ENCODE data around the gene BCAS4.
"Not testable (repeated sequence)": the region's sequence is repeated elsewhere in the genome, so short reads cannot be mapped to it uniquely, and the experiment has no call there.

BCAS4 gene

GRCh38 chr20:50771419-50772080, 23.3 kb upstream of the BCAS4 start:
- DNase-seq (ENCODE audit: low spot score) (peak; percentile 50), FAIRE-seq (peak; percentile 78)

GRCh38 chr20:50772420-50773185, 22.3 kb upstream of the BCAS4 start:
- no peak for DNase-seq (ENCODE audit: low spot score)
- FAIRE-seq = no peak

- no peak for FAIRE-seq
Measured at GRCh38 chr20:50774515-50774914, 20.3 kb upstream of the BCAS4 start.

DNA sequence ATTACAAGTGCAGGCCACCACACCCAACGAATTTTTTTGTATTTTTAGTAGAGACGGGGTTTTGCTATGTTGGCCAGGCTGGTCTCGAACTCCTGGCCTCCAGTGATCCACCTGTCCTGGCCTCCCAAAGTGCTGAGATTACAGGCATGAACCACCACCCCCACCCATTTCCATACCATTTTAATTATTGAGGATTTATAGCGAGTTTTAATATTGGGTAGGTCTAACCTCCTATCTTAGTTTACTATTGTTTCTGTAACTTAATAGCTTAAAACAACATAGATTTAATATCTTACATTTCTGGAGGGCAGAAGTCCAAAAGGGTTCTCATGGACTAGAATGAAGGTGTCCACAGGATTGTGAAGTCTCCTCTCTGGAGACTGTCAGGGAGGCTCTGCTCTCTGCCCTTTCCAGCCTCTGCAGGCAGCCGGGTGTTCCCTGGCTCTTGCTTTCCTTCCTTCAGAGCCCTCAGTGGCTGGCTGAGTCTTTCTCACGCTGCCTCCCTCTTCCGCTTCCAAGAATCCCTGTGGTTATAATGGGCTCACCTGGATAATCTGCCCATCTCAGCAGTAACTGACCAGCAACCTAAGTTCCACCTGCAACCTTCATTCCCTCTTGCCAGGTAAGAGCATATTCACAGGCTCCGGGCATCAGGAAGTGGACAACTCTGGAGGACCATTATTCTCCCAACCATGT, 18.6 kb upstream of the BCAS4 start:
- FAIRE-seq = no peak

More at GRCh38 chr20:50774515-50774914, 20.3 kb upstream of the BCAS4 start:
- DNase-seq (ENCODE audit: low spot score) = no peak

GRCh38 chr20:50777373-50777772, 17.5 kb upstream of the BCAS4 start:
- DNase-seq (ENCODE audit: low spot score) = no peak

More for the DNA sequence above, 18.6 kb upstream of the BCAS4 start:
- no peak for DNase-seq (ENCODE audit: low spot score)

DNA sequence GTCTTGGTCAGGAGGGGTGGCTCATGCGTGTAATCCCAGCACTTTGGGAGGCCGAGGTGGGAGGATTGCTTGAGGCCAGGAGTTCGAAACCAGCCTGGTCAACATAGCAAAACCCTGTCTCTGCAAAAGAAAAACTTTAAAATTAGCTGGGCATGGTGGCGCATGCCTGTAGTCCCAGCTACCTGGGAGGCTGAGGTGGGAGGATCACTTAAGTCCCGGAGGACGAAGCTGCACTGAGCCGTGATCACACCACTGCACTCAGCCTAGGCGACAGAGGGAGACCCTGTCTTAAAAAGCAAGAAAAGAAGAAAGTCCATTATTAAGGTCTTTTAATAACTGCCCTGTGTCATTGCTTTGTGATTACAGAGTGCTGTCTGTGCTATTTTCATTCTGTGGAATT, 15.9 kb upstream of the BCAS4 start:
- DNase-seq (ENCODE audit: low spot score); FAIRE-seq: not testable (repeated sequence)

More at GRCh38 chr20:50777373-50777772, 17.5 kb upstream of the BCAS4 start:
- FAIRE-seq = no peak

DNA sequence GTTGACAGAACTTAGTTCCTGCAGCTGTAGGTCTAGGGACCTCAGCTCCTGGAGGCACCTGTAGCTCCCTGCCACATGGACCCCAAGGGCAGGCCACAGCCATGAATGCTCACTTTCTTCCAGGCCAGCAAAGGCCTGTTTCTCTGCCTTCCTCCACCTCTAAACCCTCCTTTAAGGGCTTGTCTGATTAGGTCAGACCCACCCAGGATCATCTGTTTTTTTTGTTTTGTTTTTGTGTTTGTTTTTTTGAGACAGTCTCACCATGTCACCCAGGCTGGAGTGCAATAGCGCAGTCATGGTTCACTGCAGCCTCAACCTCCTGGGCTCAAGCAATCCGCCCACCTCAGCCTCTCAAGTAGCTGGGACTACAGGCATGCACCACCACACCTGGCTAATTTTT, 11.5 kb upstream of the BCAS4 start:
- no peak for FAIRE-seq
- DNase-seq (ENCODE audit: low spot score) = no peak

DNA sequence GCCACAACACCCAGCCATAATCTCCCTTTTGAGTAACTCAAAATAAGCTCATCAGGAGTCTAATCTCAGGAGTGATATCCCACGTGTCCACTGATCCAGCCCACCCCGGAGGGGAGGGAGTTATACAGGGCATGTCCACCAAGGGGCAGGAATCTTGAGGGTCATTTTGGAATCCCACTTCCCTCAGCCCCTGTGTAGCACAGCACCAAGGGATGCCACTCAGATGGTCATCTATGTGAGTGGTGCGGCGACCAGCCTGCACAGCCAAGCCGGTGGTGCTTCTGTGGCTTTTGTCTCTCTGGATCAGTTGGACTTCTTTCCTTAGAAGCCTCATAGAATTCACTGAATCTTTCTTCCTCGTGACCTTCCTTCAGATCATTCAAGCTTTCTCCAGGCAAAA, 11.0 kb upstream of the BCAS4 start:
- FAIRE-seq (no peak), DNase-seq (ENCODE audit: low spot score) (no peak)

DNA sequence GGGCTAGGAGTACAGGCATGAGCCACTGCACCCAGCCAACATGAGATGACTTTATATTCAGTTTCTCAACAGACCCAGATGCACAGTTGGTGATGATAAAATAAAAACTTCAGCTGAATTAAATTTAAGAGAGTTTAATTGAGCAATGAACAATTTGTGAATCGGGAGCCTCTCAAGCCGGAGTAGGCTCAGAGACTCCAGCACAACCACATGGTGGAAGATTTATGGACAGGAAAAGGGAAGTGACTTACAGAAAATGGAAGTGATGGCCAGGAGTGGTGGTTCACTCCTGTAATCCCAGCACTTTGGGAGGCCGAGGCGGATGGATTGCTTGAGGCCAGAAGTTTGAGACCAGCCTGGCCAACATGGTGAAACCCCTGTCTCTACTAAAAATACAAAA, 10.4 kb upstream of the BCAS4 start:
- FAIRE-seq (no peak), DNase-seq (ENCODE audit: low spot score) (no peak)

DNA sequence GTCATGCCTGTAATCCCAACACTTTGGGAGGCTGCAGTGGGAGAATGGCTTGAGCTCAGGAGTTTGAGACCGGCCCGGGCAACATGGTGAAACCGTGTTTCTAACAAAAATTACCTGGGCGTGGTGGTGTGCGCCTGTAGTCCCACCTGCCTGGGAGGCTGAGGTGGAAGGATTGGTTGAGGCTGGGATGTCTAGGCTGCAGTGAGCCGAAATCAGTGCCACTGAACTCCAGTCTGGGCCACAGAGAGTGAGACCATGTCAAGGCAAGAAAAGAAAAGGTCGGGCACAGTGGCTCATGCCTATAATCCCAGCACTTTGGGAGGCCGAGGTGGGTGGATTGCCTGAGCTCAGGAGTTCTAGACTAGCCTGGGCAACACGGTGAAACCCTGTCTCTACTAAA, 8.2 kb upstream of the BCAS4 start:
- FAIRE-seq (no peak), DNase-seq (ENCODE audit: low spot score) (no peak)

- DNase-seq (ENCODE audit: low spot score) = no peak
- no peak for FAIRE-seq
Measured at GRCh38 chr20:50787181-50787580, 7.7 kb upstream of the BCAS4 start.

- DNase-seq (ENCODE audit: low spot score) (peak; percentile 54), FAIRE-seq (no peak)
Measured at GRCh38 chr20:50788045-50788991, 6.5 kb upstream of the BCAS4 start.

GRCh38 chr20:50789968-50790650, 4.8 kb upstream of the BCAS4 start:
- FAIRE-seq (no peak), DNase-seq (ENCODE audit: low spot score) (no peak)

GRCh38 chr20:50790651-50791277, 4.1 kb upstream of the BCAS4 start:
- DNase-seq (ENCODE audit: low spot score) (peak; percentile 99), FAIRE-seq (no peak)

- FAIRE-seq (no peak), DNase-seq (ENCODE audit: low spot score) (no peak)
Measured at GRCh38 chr20:50792708-50793574, 1.9 kb upstream of the BCAS4 start.

DNA sequence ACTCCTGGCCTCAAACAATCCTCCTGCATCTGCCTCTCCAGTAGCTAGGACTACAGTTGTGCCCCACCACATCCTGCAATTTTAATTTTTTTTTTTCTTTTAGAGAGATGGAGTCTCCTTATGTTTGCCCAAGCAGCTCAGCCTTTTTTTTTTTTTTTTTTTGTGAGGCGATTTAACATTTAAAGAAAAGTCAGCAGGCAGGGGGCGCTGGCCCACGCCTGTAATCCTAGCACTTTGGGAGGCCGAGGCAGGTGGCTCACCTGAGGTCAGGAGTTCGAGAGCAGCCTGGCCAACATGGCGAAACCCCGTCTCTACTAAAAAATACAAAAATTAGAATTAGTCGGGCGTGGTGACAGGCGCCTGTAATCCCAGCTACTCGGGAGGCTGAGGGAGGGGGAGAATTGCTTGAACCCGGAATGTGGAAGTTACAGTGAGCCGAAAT, 1.3 kb upstream of the BCAS4 start:
- not testable (repeated sequence) for FAIRE-seq; DNase-seq (ENCODE audit: low spot score)

DNA sequence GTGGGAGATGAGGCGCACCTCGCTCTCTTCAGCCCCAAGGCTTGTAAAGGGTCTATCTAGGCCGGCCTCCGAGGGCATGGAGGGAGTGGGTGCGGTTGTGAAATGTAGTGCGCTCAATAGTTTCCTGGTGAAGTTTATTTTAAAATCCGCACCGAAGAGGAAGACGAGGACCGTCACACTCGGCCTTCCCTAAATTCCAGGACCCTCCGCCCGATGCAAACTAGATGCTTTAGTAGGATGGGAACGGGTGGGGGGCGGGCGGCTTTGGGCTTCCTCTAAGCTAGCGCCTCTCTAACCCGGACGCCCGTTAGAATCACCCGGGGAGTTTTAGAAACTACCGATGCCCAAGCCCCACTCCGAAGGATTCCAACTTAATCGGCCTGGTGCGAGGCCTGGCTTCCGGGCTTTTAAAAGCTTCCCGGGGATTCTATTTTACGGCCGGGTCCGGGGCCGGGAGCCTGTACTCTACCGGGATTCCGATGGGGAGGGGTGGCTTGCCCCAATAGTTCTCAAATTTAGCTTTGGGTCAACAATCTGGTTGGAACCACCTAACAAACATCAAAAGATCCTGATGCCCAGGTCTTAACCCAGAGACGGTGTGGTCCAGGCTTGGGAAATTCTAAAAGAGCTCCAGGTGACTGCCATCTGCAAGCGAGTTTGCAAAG, 548 bp upstream of the BCAS4 start:
- FAIRE-seq (no peak), DNase-seq (ENCODE audit: low spot score) (no peak)

DNA sequence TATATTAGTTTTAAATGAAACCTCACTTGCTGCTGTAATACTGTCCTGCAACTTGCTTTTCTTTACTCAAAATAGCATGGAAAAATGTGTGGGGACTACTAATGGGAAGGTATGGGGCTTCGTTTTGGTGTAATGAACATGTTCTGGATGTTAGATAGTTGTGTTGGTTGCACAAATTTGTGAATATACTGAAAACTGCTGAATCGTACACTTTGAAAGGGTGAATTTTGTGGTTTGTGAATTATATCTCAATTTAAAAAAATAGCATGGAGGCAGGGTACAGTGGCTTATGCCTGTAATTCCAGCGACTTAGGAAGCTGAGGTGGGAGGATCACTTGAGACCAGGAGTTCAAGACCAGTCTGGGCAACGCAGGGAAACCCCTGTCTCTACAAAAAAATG, 2.3 kb downstream of the BCAS4 start:
- FAIRE-seq (no peak), DNase-seq (ENCODE audit: low spot score) (no peak)
